ENCODE results near the gene NPL.

Gene NPL

GRCh38 chr1:182811975-182812722 is 22.6 kb downstream of the NPL start:
- Histone ChIP-seq H3K9me3 (ENCODE audit: control insufficient read depth in 5 of 5, low read length in 5 of 5) (no peaks in the 10 kb centered on the region), H3K9ac (ENCODE audit: low read length in 5 of 5) (no peak overlapping the region), H3K27me3 (ENCODE audit: control insufficient read depth in 5 of 5, insufficient read depth in 4 of 5, low read length in 5 of 5) (no peaks in the 10 kb centered on the region), H3K4me3 (ENCODE audit: low read depth in 1 of 5, low read length in 5 of 5) (no peak overlapping the region), H3K27ac (ENCODE audit: low read depth, low read length) (no peak overlapping the region), H3K36me3 (ENCODE audit: control insufficient read depth in 5 of 5, insufficient read depth in 5 of 5, low read length in 5 of 5) (peaks cover 12 to 51% (median 22%) of the 10 kb centered on the region in 5 donors), H3K4me1 (ENCODE audit: control insufficient read depth in 5 of 5, insufficient read depth in 5 of 5, low read length in 5 of 5) (peaks cover 0 to 4% (median 0%) of the 10 kb centered on the region in 5 donors)

- H3K4me1 ChIP-seq (ENCODE audit: control insufficient read depth in 5 of 5, insufficient read depth in 5 of 5, low read length in 5 of 5) = no peaks in the 10 kb centered on the region
- H3K4me3 ChIP-seq (ENCODE audit: low read depth in 1 of 5, low read length in 5 of 5) = no peak overlapping the region
- no peak overlapping the region for H3K27ac ChIP-seq (ENCODE audit: low read depth, low read length)
- H3K9me3 ChIP-seq (ENCODE audit: control insufficient read depth in 5 of 5, low read length in 5 of 5) = no peaks in the 10 kb centered on the region
- H3K9ac ChIP-seq (ENCODE audit: low read length in 5 of 5) = no peak overlapping the region
- H3K36me3 ChIP-seq (ENCODE audit: control insufficient read depth in 5 of 5, insufficient read depth in 5 of 5, low read length in 5 of 5) = peaks cover 22 to 72% (median 40%) of the 10 kb centered on the region in 5 donors
- H3K27me3 ChIP-seq (ENCODE audit: control insufficient read depth in 5 of 5, insufficient read depth in 4 of 5, low read length in 5 of 5) = no peaks in the 10 kb centered on the region
Observed at GRCh38 chr1:182816863-182817262, 27.3 kb downstream of the NPL start.

GRCh38 chr1:182817802-182818201 is 28.2 kb downstream of the NPL start:
- H3K27ac ChIP-seq (ENCODE audit: low read depth, low read length) = no peak overlapping the region
- H3K9ac ChIP-seq (ENCODE audit: low read length in 5 of 5) = no peak overlapping the region
- peaks cover 16 to 69% (median 37%) of the 10 kb centered on the region in 5 donors for H3K36me3 ChIP-seq (ENCODE audit: control insufficient read depth in 5 of 5, insufficient read depth in 5 of 5, low read length in 5 of 5)
- H3K27me3 ChIP-seq (ENCODE audit: control insufficient read depth in 5 of 5, insufficient read depth in 4 of 5, low read length in 5 of 5) = no peaks in the 10 kb centered on the region
- H3K4me3 ChIP-seq (ENCODE audit: low read depth in 1 of 5, low read length in 5 of 5) = no peak overlapping the region
- H3K9me3 ChIP-seq (ENCODE audit: control insufficient read depth in 5 of 5, low read length in 5 of 5) = no peaks in the 10 kb centered on the region
- H3K4me1 ChIP-seq (ENCODE audit: control insufficient read depth in 5 of 5, insufficient read depth in 5 of 5, low read length in 5 of 5) = no peaks in the 10 kb centered on the region

- Histone ChIP-seq H3K27ac (ENCODE audit: low read depth, low read length) (no peak overlapping the region), H3K36me3 (ENCODE audit: control insufficient read depth in 5 of 5, insufficient read depth in 5 of 5, low read length in 5 of 5) (peaks cover 7 to 52% (median 13%) of the 10 kb centered on the region in 5 donors), H3K9ac (ENCODE audit: low read length in 5 of 5) (no peak overlapping the region), H3K27me3 (ENCODE audit: control insufficient read depth in 5 of 5, insufficient read depth in 4 of 5, low read length in 5 of 5) (no peaks in the 10 kb centered on the region), H3K9me3 (ENCODE audit: control insufficient read depth in 5 of 5, low read length in 5 of 5) (no peaks in the 10 kb centered on the region), H3K4me3 (ENCODE audit: low read depth in 1 of 5, low read length in 5 of 5) (no peak overlapping the region), H3K4me1 (ENCODE audit: control insufficient read depth in 5 of 5, insufficient read depth in 5 of 5, low read length in 5 of 5) (no peaks in the 10 kb centered on the region)
Observed at GRCh38 chr1:182823220-182823619, 33.6 kb downstream of the NPL start.

GRCh38 chr1:182826892-182827291 is 37.3 kb downstream of the NPL start:
- no peak overlapping the region for H3K4me3 ChIP-seq (ENCODE audit: low read depth in 1 of 5, low read length in 5 of 5)
- no peak overlapping the region for H3K27ac ChIP-seq (ENCODE audit: low read depth, low read length)
- H3K9me3 ChIP-seq (ENCODE audit: control insufficient read depth in 5 of 5, low read length in 5 of 5) = no peaks in the 10 kb centered on the region
- peaks cover 3 to 25% (median 7%) of the 10 kb centered on the region in 5 donors for H3K36me3 ChIP-seq (ENCODE audit: control insufficient read depth in 5 of 5, insufficient read depth in 5 of 5, low read length in 5 of 5)
- no peak overlapping the region for H3K9ac ChIP-seq (ENCODE audit: low read length in 5 of 5)
- H3K27me3 ChIP-seq (ENCODE audit: control insufficient read depth in 5 of 5, insufficient read depth in 4 of 5, low read length in 5 of 5) = no peaks in the 10 kb centered on the region
- H3K4me1 ChIP-seq (ENCODE audit: control insufficient read depth in 5 of 5, insufficient read depth in 5 of 5, low read length in 5 of 5) = no peaks in the 10 kb centered on the region

- H3K27ac ChIP-seq (ENCODE audit: low read depth, low read length) = no peak overlapping the region
- H3K27me3 ChIP-seq (ENCODE audit: control insufficient read depth in 5 of 5, insufficient read depth in 4 of 5, low read length in 5 of 5) = no peaks in the 10 kb centered on the region
- no peaks in the 10 kb centered on the region for H3K9me3 ChIP-seq (ENCODE audit: control insufficient read depth in 5 of 5, low read length in 5 of 5)
- H3K4me1 ChIP-seq (ENCODE audit: control insufficient read depth in 5 of 5, insufficient read depth in 5 of 5, low read length in 5 of 5) = no peaks in the 10 kb centered on the region
- H3K9ac ChIP-seq (ENCODE audit: low read length in 5 of 5) = no peak overlapping the region
- peaks cover 0 to 17% (median 7%) of the 10 kb centered on the region in 5 donors for H3K36me3 ChIP-seq (ENCODE audit: control insufficient read depth in 5 of 5, insufficient read depth in 5 of 5, low read length in 5 of 5)
- no peak overlapping the region for H3K4me3 ChIP-seq (ENCODE audit: low read depth in 1 of 5, low read length in 5 of 5)
Observed at GRCh38 chr1:182829285-182829932, 39.8 kb downstream of the NPL start.

- Histone ChIP-seq H3K4me1 (ENCODE audit: control insufficient read depth in 5 of 5, insufficient read depth in 5 of 5, low read length in 5 of 5) (no peaks in the 10 kb centered on the region), H3K9ac (ENCODE audit: low read length in 5 of 5) (no peak overlapping the region), H3K9me3 (ENCODE audit: control insufficient read depth in 5 of 5, low read length in 5 of 5) (no peaks in the 10 kb centered on the region), H3K4me3 (ENCODE audit: low read depth in 1 of 5, low read length in 5 of 5) (no peak overlapping the region), H3K27me3 (ENCODE audit: control insufficient read depth in 5 of 5, insufficient read depth in 4 of 5, low read length in 5 of 5) (no peaks in the 10 kb centered on the region), H3K36me3 (ENCODE audit: control insufficient read depth in 5 of 5, insufficient read depth in 5 of 5, low read length in 5 of 5) (peaks cover 0 to 5% (median 3%) of the 10 kb centered on the region in 5 donors), H3K27ac (ENCODE audit: low read depth, low read length) (no peak overlapping the region)
Observed at GRCh38 chr1:182833271-182833670, 43.7 kb downstream of the NPL start.

GRCh38 chr1:182834326-182834725 is 44.8 kb downstream of the NPL start:
- peaks cover 2 to 5% (median 4%) of the 10 kb centered on the region in 5 donors for H3K4me1 ChIP-seq (ENCODE audit: control insufficient read depth in 5 of 5, insufficient read depth in 5 of 5, low read length in 5 of 5)

GRCh38 chr1:182835806-182836205 is 46.2 kb downstream of the NPL start:
- no peak overlapping the region for H3K9ac ChIP-seq (ENCODE audit: low read length in 5 of 5)
- peaks cover 2 to 17% (median 9%) of the 10 kb centered on the region in 5 donors for H3K4me1 ChIP-seq (ENCODE audit: control insufficient read depth in 5 of 5, insufficient read depth in 5 of 5, low read length in 5 of 5)
- no peaks in the 10 kb centered on the region for H3K27me3 ChIP-seq (ENCODE audit: control insufficient read depth in 5 of 5, insufficient read depth in 4 of 5, low read length in 5 of 5)
- H3K27ac ChIP-seq (ENCODE audit: low read depth, low read length) = no peak overlapping the region
- no peaks in the 10 kb centered on the region for H3K36me3 ChIP-seq (ENCODE audit: control insufficient read depth in 5 of 5, insufficient read depth in 5 of 5, low read length in 5 of 5)
- no peak overlapping the region for H3K4me3 ChIP-seq (ENCODE audit: low read depth in 1 of 5, low read length in 5 of 5)
- H3K9me3 ChIP-seq (ENCODE audit: control insufficient read depth in 5 of 5, low read length in 5 of 5) = no peaks in the 10 kb centered on the region

More at GRCh38 chr1:182834326-182834725, 44.8 kb downstream of the NPL start:
- no peak overlapping the region for H3K27ac ChIP-seq (ENCODE audit: low read depth, low read length)
- no peak overlapping the region for H3K9ac ChIP-seq (ENCODE audit: low read length in 5 of 5)
- H3K4me3 ChIP-seq (ENCODE audit: low read depth in 1 of 5, low read length in 5 of 5) = no peak overlapping the region
- no peaks in the 10 kb centered on the region for H3K9me3 ChIP-seq (ENCODE audit: control insufficient read depth in 5 of 5, low read length in 5 of 5)
- H3K27me3 ChIP-seq (ENCODE audit: control insufficient read depth in 5 of 5, insufficient read depth in 4 of 5, low read length in 5 of 5) = no peaks in the 10 kb centered on the region
- H3K36me3 ChIP-seq (ENCODE audit: control insufficient read depth in 5 of 5, insufficient read depth in 5 of 5, low read length in 5 of 5) = peaks cover 0 to 3% (median 0%) of the 10 kb centered on the region in 5 donors
